ENCODE data around the gene SYNPO.

DNA sequence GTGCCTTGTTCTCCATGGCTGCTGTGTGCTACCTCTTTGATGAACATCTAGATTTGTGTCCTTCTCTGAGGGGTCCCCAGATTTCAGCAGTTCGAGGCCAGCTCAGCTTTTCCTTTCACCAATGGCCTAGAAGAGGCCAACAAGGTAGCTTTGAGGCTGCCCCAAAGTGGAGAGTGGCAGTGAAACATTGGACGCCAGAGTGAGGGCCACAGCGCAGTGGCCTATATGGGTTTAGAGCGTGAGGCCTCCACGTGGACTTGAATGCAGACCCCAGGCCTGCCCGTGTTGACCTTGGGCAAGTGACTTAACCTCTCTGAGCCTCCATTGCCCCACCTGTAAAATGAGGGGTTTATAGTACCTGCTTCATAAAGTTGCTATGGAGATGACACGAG, 32.4 kb downstream of the SYNPO start:
- TF ChIP-seq, protein P1, sequence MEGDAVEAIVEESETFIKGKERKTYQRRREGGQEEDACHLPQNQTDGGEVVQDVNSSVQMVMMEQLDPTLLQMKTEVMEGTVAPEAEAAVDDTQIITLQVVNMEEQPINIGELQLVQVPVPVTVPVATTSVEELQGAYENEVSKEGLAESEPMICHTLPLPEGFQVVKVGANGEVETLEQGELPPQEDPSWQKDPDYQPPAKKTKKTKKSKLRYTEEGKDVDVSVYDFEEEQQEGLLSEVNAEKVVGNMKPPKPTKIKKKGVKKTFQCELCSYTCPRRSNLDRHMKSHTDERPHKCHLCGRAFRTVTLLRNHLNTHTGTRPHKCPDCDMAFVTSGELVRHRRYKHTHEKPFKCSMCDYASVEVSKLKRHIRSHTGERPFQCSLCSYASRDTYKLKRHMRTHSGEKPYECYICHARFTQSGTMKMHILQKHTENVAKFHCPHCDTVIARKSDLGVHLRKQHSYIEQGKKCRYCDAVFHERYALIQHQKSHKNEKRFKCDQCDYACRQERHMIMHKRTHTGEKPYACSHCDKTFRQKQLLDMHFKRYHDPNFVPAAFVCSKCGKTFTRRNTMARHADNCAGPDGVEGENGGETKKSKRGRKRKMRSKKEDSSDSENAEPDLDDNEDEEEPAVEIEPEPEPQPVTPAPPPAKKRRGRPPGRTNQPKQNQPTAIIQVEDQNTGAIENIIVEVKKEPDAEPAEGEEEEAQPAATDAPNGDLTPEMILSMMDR (optimal IDR thresholded peaks at IDR 0.05 in 1 of 3, IDR thresholded peaks at IDR 0.05 in 1 of 3, conservative IDR thresholded peaks at IDR 0.05 in 1 of 3; ENCODE audit: extremely low read depth in 1 of 3, insufficient read depth in 2 of 3, low read length in 3 of 3): no peak
- no peak for TF ChIP-seq EZH2 (IDR thresholded peaks at IDR 0.05; ENCODE audit: low read length)
